ENCODE data around the gene SHOC2.
"Not testable (repeated sequence)": the region's sequence is repeated elsewhere in the genome, so short reads cannot be mapped to it uniquely, and the experiment has no call there.

The SHOC2 gene

DNA sequence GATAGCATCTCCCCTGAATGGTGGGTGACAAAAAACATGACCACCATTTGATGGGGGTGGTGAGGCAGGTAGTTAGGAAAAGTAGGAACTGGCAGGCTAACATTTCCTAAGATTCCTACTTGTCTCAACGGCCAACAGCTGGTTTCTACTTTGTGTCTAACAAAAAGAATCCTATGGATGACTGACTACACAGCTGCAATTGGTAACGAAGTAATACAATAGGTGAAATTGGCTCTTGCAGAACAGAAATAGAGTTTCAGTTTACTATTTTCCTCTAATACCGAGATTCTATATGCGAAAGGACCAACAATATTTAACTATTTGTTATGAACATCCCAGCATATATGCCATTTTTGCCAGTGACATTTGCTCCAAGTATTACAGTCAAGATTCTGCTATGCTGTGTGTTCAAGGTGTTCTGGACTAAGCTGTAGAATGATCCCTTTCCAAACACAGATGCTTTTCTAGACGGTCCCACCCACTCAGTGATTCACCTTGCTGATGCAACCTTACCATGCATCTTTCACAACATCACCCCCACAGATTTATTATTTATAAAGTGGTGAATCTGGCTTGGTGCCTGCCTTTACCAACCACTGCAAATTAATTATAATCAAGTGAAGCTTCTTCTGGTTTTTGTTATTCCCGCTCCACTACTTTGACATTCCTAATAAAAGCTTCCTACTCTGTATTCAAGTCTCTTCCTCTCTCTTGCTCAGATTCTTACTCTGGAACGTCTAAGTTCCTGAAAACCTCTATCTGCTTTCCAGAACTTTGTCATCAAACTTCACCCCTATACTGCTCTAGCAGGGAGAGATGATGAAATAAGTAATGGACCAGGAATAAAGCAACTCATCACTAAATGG, 17.2 kb upstream of the SHOC2 start:
- DNase-seq = no peak

GRCh38 chr10:110903280-110904278, 15.8 kb upstream of the SHOC2 start:
- DNase-seq = no peak

DNA sequence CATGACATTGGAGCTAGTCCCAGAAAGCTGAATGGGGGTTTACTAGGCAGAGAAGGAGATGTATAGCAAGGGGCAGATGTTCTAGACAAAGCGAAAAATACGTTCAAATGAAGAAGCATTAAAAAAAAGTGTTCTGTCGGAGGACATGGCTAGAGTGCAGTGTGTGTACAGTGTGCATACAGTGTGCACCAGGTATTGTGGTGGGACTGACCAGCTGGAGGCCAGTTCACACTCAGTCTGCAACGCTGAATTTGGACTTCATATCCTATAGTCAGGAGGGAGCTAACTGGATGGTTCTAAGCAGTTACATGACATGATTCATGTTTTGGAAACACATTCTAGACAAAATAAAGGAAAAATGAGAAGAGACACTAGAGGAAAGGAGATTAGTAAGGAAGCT, 9.3 kb upstream of the SHOC2 start:
- DNase-seq = no peak

DNA sequence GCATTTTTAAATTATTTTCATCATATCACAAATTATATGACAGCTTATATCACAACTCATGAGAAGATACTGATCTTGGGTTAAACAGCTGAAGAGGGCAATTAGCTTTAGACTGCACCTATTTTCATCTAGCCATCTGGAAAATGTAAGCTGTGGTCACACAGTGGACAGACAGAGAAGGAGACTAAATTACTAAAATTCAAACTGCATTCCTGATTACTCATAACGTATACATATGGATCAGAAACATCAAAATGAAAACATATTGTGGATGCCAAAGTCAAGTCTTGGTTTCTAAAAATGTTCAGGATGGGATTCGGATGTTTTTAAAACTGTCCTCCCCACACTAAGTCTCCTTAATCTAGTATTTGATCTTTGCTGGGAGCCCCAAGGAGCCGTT, 7.0 kb upstream of the SHOC2 start:
- DNase-seq = no peak

GRCh38 chr10:110914431-110914830, 5.0 kb upstream of the SHOC2 start:
- DNase-seq = no peak

GRCh38 chr10:110915035-110915434, 4.4 kb upstream of the SHOC2 start:
- no peak for DNase-seq

DNA sequence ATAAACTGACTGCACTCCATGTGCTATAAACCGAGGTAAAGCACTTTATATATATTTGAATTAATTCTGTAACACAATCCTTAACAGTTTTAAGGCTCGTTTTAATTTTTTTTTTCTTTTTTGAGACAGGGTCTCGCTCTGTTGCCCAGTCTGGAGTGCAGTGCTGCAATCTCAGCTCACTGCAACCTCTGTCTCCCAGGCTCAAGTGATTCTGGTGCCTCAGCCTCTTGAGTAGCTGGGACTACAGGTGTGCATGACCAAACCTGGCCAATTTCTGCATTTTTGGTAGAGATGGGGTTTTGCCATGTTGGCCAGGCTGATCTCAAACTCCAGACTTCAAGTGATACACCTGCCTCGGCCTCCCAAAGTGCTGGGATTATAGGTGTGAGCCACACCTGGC, 3.8 kb upstream of the SHOC2 start:
- DNase-seq = not testable (repeated sequence)

DNA sequence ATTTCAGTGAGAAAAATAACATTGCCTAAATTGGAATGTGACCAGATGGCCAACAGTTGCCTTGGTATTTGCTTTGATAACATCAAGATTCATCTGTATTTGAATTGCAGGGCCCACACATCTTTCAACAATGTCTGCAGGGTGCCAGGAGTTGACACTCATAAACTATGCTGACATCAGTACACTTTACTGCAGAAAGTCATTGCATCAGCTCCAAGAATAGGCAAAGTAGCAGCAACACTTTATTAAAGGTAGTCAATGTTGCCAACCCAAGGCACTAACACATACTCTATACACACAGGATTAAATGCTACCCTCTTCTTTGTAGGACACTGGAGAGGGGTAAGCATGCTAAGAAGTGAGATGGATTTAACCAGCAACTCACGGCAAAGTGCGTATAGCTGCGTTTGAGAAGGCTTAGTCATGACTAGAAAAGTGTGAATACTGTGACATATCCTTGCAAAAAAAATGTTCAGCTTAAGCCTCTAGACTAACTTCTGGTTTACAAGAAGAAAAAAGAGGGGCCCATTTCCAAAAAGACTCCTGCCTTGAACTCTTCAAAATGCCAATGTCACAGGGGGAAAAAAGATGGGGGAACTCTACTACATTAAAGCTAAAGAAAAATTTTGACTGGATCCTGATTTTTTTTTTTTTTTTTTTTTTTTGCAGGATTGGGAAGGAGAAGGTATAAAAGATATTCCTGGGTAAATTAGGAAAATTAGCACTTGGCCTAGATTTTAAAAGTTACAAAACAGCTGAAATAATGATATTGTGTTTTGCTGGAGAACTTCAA, 2.7 kb upstream of the SHOC2 start:
- DNase-seq = no peak

DNA sequence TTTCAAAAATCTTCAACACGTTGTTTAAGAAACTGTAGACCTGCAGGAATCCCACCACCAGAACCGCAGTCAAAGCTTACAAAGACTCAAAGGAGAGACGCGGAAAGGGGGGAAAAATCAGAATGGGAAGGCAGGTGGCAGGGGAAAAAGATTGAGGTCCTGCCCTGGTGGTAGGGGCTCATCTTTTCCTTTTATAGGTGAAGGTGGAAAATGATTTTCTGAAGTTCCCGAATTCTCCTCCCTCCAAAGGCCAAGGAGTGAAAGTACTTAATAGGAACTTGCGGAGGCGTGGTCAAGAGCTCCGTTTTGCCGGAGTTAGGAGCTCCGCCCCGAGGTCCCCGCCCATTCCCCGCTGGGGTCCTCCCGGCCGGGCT, 1.1 kb upstream of the SHOC2 start:
- DNase-seq = peak; percentile 55

DNA sequence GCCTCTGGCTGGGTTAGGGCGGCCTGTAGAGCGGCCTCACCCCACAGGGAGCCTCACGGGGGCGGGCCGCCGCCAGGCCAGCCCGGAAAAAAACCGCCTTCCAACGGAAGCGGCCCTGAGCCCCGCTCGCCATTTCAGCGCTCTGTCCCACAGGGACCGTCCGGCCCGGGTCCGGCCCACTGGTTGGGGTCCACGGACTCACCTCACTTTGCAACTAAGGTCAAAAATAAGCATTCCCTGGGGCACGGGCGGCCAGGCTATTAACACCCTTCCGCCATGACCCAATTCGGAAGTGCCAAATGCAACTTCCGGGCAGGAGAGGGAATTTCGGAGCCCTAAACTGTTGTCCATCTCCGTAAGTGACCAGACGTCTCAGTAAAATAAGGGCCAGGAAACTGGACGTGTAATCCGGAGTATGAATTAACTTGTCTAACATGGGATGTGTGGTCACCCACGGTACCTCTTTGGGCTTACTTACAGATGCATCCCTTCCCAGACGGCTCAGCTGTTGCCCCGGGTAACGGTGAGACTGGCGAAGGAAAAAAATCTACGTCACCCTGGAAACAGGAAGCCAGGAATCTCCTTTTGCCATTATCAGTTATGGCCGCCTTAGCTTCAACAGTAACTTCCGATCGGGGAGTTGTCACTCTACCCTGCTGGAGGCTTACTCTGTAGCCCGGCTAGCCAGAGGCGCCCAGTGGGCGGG, 608 bp upstream of the SHOC2 start, which contains the start of gene BBIP1:
TSS of gene BBIP1 (minus strand) at position 538 of the 706 bp plus-strand sequence. CDS start 1,023 bp downstream, outside the sequence.
- peak; percentile 95 for DNase-seq

DNA sequence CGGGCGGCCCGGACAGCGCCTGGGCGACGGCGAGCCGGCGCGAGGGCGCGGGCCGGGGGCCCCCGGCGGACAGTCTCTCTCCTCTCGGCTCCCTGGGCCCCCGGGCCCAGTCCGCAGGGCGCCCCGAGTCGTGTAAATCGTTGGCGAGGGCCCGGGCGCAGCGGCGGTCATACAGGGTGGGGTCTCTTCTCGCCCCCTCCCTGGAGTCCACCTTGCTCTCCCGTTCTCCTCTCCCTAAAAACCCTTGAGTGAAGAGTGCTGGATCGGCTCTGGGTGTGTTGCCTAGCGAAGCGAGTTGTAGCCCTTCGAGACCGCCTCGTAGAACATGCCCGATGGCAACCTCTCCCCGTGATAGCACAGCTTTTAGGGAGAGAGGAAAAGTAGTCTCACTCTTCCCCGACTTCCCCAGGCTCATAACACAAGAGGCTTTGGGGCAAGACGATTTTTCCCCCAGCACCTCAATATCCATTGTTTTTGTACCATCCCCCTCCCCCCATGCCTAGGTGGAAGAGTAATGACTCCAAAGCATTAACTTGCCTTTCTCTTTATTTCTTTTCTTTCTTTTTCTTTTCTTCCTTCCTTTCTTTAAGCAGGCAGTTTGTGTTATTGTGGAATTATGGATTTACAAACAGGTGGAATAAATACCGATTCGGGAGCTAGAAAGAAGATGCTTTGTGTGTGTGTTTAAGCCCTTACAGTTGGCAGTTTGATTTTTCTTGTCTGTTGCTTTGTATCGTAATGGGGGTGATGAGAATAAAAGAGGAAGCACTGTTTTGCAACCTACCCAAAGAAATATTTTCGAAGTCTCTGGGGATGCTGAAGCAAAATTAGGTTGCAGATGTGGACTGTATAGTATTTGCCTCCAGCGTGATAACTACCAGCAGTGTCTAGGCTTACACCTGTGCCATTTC, 822 bp downstream of the SHOC2 start:
- peak; percentile 34 for DNase-seq

GRCh38 chr10:110923856-110924493, 4.6 kb downstream of the SHOC2 start:
- DNase-seq = no peak

DNA sequence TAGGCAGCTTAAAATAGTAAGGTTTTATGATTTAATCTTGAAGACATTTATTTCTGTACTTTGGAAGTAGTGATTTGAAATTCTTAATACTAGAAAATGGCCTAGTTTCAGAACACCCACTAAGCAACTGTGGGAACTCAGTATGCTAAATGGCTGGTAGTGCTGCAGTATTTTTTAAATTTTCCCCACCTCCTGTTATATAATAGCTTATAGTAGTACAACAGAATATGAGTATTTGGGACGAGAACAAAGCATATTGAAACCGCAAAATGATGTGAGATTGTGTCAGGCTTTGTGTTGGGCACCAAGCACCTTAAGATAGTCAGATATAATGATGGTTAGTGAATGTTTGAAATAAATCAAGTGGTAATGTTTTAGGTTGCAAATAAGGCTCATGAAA, 8.1 kb downstream of the SHOC2 start:
- DNase-seq = no peak

- no peak for DNase-seq
Measured at GRCh38 chr10:110931769-110932381, 12.5 kb downstream of the SHOC2 start.

- DNase-seq = no peak
Measured at GRCh38 chr10:110932505-110933180, 13.2 kb downstream of the SHOC2 start.

DNA sequence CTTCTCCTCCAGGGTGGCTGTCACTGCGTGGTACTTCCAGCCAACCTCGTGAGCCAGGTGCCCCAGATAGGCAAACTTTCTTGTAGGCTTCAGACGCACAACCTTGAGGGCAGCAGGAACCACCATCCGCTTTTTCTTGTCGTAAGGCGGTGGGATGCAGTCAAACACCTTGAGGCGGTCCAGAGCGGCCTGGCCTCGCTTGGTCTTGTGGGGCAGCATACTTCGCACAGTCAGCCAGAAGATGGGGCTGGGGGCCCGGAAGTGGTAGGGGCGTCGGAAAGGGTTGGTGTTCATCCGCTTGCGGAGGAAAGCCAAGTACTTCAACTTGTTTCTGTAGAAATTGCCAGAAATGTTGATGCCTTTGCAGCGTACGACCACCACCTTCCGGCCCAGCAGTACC, 17.4 kb downstream of the SHOC2 start:
- no peak for DNase-seq

DNA sequence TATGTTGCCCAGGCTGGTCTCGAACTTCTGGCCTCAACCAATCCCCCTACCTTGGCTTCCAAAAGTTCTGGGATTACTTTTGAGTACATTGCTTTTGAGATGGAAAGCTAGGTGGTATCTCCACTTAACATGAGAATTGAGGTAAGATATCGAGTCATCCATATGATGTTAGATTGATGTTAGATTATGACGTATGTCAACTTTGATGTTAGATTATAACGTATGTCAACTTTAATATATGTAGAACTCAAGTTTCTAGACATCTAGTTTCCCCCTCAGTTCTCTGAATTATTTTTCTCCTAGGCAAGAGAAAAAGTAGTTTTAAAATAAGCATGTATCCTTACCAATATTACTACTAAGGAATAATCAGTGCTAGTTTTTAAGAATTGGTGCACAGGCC, 20.0 kb downstream of the SHOC2 start:
- no peak for DNase-seq

GRCh38 chr10:110944792-110945396, 25.5 kb downstream of the SHOC2 start:
- DNase-seq = no peak

- DNase-seq = no peak
Measured at GRCh38 chr10:110946496-110946895, 27.1 kb downstream of the SHOC2 start.
